A549 (cell line): Measurements from ENCODE around the gene C17orf75. TPM values are rescaled to one million over a fixed set of nuclear protein-coding genes. Genes with fewer than 3 reads are reported as not detected.
"Not testable (repeated sequence)": the region's sequence is repeated elsewhere in the genome, so short reads cannot be mapped to it uniquely, and the experiment has no call there.

Source experiments
- ATAC-seq, 2 experiments: fragments of 200-7000 bp in 1 of 2; fragments of >200 bp in 1 of 2; cut with Nextera tagmentation in 1 of 2; cut with Tn5 transposase in 1 of 2; 3 replicates each; pipeline versions ENCODE4 v1.8.0 to v1.9.1; 2018 to 2020; ENCODE audit warnings: mild to moderate bottlenecking in 1 of 2, moderate library complexity in 1 of 2
- CTCF ChIA-PET: fragments of 300-600 bp; sonication (Branson Sonifier 250); formaldehyde crosslinking; extraction: SDS; loops from one replicate; lab custom pipeline; 2021; ENCODE audit warnings: antibody characterized with exemption, inconsistent platforms; lab: Yijun Ruan, JAX
- POLR2A ChIA-PET: fragments of 350-600 bp; formaldehyde crosslinking; extraction: SDS; loops from one replicate; lab custom pipeline; 2021; ENCODE audit warnings: antibody characterized with exemption, inconsistent platforms; lab: Yijun Ruan, JAX
- DNase-seq, 2 experiments: peaks; one replicate each; pipeline versions ENCODE4 v3.0.0 to v3.0.0-alpha.2; 2011 to 2016; ENCODE audit warnings: low read depth in 1 of 2, low spot score in 1 of 2
- FAIRE-seq: peaks from 2 replicates; lab custom pipeline; 2011; peaks lifted over from hg19 to GRCh38; lab: Jason Lieb, UNC
- H3K27ac ChIP-seq, 2 experiments: fragments of >200 bp; sonication (Bioruptor Twin); formaldehyde crosslinking; 3 replicates each; pipeline ENCODE4 v1.5.1; 2016 to 2017
- H3K4me1 ChIP-seq: fragments of >200 bp; sonication (Bioruptor Twin); formaldehyde crosslinking; 3 replicates; pipeline ENCODE4 v1.6.1; 2016
- H3K4me2 ChIP-seq: fragments of >200 bp; sonication (Bioruptor Twin); formaldehyde crosslinking; 3 replicates; pipeline ENCODE4 v1.6.1; 2016
- H3K4me3 ChIP-seq: fragments of >200 bp; sonication (Bioruptor Twin); formaldehyde crosslinking; 3 replicates; pipeline ENCODE4 v1.5.1; 2016
- H3K9me3 ChIP-seq: fragments of >200 bp; sonication (Bioruptor Twin); formaldehyde crosslinking; 3 replicates; pipeline ENCODE4 v1.6.1; 2016
- E2F6 ChIP-seq: IDR thresholded peaks from 2 replicates; pipeline ENCODE4 v1.6.1; 2012; ENCODE audit warnings: low read depth, borderline replicate concordance
- EHMT2 ChIP-seq: fragments of 200-600 bp; sonication (generic); IDR thresholded peaks from 2 replicates; pipeline ENCODE4 v1.6.1; 2016; ENCODE audit warnings: antibody characterized with exemption, low read depth, mild to moderate bottlenecking, moderate library complexity
- EP300 ChIP-seq, 2 experiments: fragments of >200 bp; sonication (Bioruptor Twin); formaldehyde crosslinking; IDR thresholded peaks; 2 replicates in 1 of 2; 3 replicates in 1 of 2; pipeline ENCODE4 v1.6.1; 2016 to 2017
- FOSL2 ChIP-seq, 2 experiments: fragments of 450-650 bp in 1 of 2; fragments of >200 bp in 1 of 2; sonication (Bioruptor Twin) in 1 of 2; formaldehyde crosslinking; IDR thresholded peaks; 2 replicates each; pipeline versions ENCODE4 v1.5.0 to v1.6.1; 2016 to 2020; ENCODE audit warnings: mild to moderate bottlenecking in 1 of 2, moderate library complexity in 1 of 2
- GATA3 ChIP-seq: IDR thresholded peaks from 2 replicates; pipeline ENCODE4 v1.6.1; 2012; ENCODE audit warnings: borderline replicate concordance
- HDAC2 ChIP-seq: fragments of 200-600 bp; sonication (generic); IDR thresholded peaks from 2 replicates; pipeline ENCODE4 v1.6.1; 2016
- HES2 ChIP-seq: fragments of >200 bp; sonication (Bioruptor Twin); formaldehyde crosslinking; IDR thresholded peaks from 2 replicates; pipeline ENCODE4 v1.6.1; 2016
- HEYL ChIP-seq: fragments of 250-450 bp; sonication (Bioruptor Pico); IDR thresholded peaks from 2 replicates; pipeline ENCODE4 v1.8.0; 2021; ENCODE audit warnings: mild to moderate bottlenecking, moderate library complexity
- HOXA7 ChIP-seq: fragments of 250-450 bp; sonication (Bioruptor Pico); IDR thresholded peaks from 2 replicates; pipeline ENCODE4 v1.5.0; 2020; ENCODE audit warnings: mild to moderate bottlenecking, moderate library complexity
- JUN ChIP-seq, 2 experiments: fragments of >200 bp; sonication (Bioruptor Twin); formaldehyde crosslinking; IDR thresholded peaks; 2 replicates in 1 of 2; 3 replicates in 1 of 2; pipeline ENCODE4 v1.6.1; 2016 to 2017
- JUNB ChIP-seq: fragments of >200 bp; sonication (Bioruptor Twin); formaldehyde crosslinking; IDR thresholded peaks from 2 replicates; pipeline ENCODE4 v1.6.1; 2016
- KDM1A ChIP-seq: fragments of 200-600 bp; sonication (generic); IDR thresholded peaks from 2 replicates; pipeline ENCODE4 v1.6.1; 2016; ENCODE audit warnings: low read depth, mild to moderate bottlenecking
- NPAS2 ChIP-seq: fragments of 250-450 bp; sonication (Bioruptor Pico); IDR thresholded peaks from 2 replicates; pipeline ENCODE4 v1.8.0; 2022; ENCODE audit warnings: mild to moderate bottlenecking, moderate library complexity, borderline replicate concordance
- PBX3 ChIP-seq: IDR thresholded peaks from 2 replicates; pipeline ENCODE4 v1.6.1; 2012
- POLR2A ChIP-seq: IDR thresholded peaks from 2 replicates; pipeline ENCODE4 v1.6.1; 2012; ENCODE audit warnings: mild to moderate bottlenecking, low read length
- RARB ChIP-seq: fragments of 250-450 bp; sonication (Bioruptor Pico); IDR thresholded peaks from 2 replicates; pipeline ENCODE4 v1.8.0; 2021; ENCODE audit warnings: mild to moderate bottlenecking, moderate library complexity
- RCOR1 ChIP-seq: fragments of 150-350 bp; IDR thresholded peaks from 2 replicates; pipeline ENCODE4 v1.6.1; 2014; ENCODE audit warnings: antibody characterized with exemption, low read length, low read depth
- REST ChIP-seq: fragments of 200-600 bp; sonication (generic); IDR thresholded peaks from 2 replicates; pipeline ENCODE4 v1.6.1; 2016; ENCODE audit warnings: antibody characterized with exemption, mild to moderate bottlenecking, moderate library complexity
- WGBS: methylation state at CpG from one replicate; pipeline ENCODE4 v1.1.6; 2017; ENCODE audit errors: missing lambda C conversion rate; 5-methylcytosine and 5-hydroxymethylcytosine counted together
- polyA plus RNA-seq, 4 experiments: library from polyadenylated mRNA; depleted of rRNA in 3 of 4; stranded (reverse); fragments of >200 nt; fragmentation: RNase III in 1 of 4; extraction: RNeasy Plus Mini Kit Qiagen cat#74134 plus additional on column Dnase treatment in 1 of 4; gene quantifications; 2 replicates in 3 of 4; 3 replicates in 1 of 4; pipeline ENCODE4 v1.2.3, GENCODE V29; 2011 to 2017

Gene C17orf75
- polyA plus RNA-seq, 2 of the 4 experiments (the other 2 are of a cell fraction), result 36.3 to 49.6 TPM

GRCh38 chr17:32388613-32389459 is 46.9 kb upstream of the C17orf75 start:
- no peak for DNase-seq
- Histone ChIP-seq H3K4me3 (no peak overlapping the region), H3K27ac (no peak overlapping the region)
- ChIA-PET CTCF (interaction anchor here (2.6 kb wide), 1 partner anchor 10 kb away, joined by 7 read pairs; no protein-coding TSS in a partner anchor), POLR2A (no interaction called here)
- ATAC-seq, result peak in 1 of 2 experiments; percentile 7; a peak in 2 of 6 replicates
- FAIRE-seq, result no peak
- no peak for TF ChIP-seq EHMT2
- TF ChIP-seq GATA3, result no peak
- TF ChIP-seq RARB (CRISPR knock-in tag), result no peak
- no peak for TF ChIP-seq KDM1A
- TF ChIP-seq HDAC2, result no peak
- no peak for TF ChIP-seq HOXA7
- no peak for TF ChIP-seq POLR2A
- TF ChIP-seq PBX3, result no peak
- TF ChIP-seq RCOR1, result no peak
- TF ChIP-seq JUN (IDR thresholded peaks at IDR 0.05), result no peak
- no peak for TF ChIP-seq FOSL2 (IDR thresholded peaks at IDR 0.05)
- TF ChIP-seq FOSL2 (CRISPR knock-in tag; IDR thresholded peaks at IDR 0.05), result no peak
- TF ChIP-seq E2F6, result no peak
- TF ChIP-seq REST, result no peak
- TF ChIP-seq EP300 (IDR thresholded peaks at IDR 0.05), result no peak
- no peak for TF ChIP-seq HES2
- TF ChIP-seq HEYL, result no peak
- TF ChIP-seq JUNB, result no peak
- TF ChIP-seq NPAS2 (CRISPR knock-in tag), result no peak
- TF ChIP-seq, all 56 proteins: peak for 0
- no peak overlapping the region for H3K4me2 ChIP-seq
- 90% methylated on average over 6 of the region's 6 CpGs for WGBS
- 0 out of 3 replicates have a peak, but pooled peaks cover 5% of the 10 kb centered on the region for H3K4me1 ChIP-seq
- H3K9me3 ChIP-seq, result no peaks in the 10 kb centered on the region

- WGBS, result 97% methylated on average over 14 of the region's 14 CpGs
- not testable (repeated sequence) for H3K27ac ChIP-seq, H3K4me2 ChIP-seq, DNase-seq, H3K4me3 ChIP-seq, FAIRE-seq, H3K4me1 ChIP-seq, ATAC-seq, H3K9me3 ChIP-seq
- ChIA-PET CTCF (interaction anchor here (0.6 to 2.6 kb wide), 2 partner anchors 11 to 17 kb away, joined by 3 to 7 read pairs; no protein-coding TSS in a partner anchor), POLR2A (interaction anchor here (0.7 kb wide), 1 partner anchor 27 kb away, joined by 3 read pairs; no protein-coding TSS in a partner anchor)
Measured at GRCh38 chr17:32388128-32388527, 46.2 kb upstream of the C17orf75 start.
